ENCODE results near the gene MAP3K7CL.

Gene MAP3K7CL

DNA sequence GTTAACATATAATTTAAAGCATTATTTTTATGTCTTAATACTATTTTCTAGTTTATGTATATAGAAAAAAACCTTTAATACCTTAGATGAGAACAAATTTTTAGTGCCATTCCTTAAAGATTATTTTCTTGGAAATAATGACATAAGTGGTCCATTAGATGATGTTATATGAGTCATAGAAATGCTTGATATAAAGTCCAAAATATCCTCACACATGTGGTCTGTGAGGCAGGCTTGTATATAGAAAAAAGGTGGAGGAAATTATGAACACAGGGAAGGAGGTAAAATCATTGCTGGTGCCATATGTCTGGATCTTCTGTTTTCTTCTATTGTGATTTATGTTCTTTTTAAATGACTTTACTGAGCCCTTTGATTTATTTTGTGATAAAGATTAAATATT, 79.3 kb downstream of the MAP3K7CL start:
- ChIA-PET CTCF (interaction anchor here (0.6 kb wide), 1 partner anchor 133 kb away, joined by 4 read pairs; no protein-coding TSS in a partner anchor), POLR2A (no interaction called here)
- no peak for DNase-seq (ENCODE audit: extremely low spot score)
- TF ChIP-seq FOXA1 (IDR thresholded peaks at IDR 0.05) (no peak), TARDBP (IDR thresholded peaks at IDR 0.05) (no peak)

DNA sequence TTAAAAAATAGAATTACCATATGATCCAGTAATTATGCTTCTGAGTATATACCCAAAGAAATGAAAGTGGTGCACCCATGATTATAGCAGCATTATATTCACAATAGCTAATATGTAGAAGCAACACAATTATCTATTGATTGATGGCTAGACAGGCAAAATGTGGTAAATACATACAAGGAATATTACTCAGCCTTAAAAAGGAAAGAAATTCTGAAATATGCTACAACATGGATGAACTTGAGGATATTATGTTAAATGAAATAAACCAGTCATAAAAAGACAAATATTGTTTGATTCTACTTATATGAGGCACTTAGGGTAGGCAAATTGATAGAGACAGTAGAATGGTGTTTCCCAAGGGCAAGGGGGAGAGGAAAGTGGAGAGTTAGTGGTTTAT, 80.8 kb downstream of the MAP3K7CL start:
- DNase-seq (ENCODE audit: extremely low spot score) = no peak
- CTCF ChIA-PET = no interaction called here

DNA sequence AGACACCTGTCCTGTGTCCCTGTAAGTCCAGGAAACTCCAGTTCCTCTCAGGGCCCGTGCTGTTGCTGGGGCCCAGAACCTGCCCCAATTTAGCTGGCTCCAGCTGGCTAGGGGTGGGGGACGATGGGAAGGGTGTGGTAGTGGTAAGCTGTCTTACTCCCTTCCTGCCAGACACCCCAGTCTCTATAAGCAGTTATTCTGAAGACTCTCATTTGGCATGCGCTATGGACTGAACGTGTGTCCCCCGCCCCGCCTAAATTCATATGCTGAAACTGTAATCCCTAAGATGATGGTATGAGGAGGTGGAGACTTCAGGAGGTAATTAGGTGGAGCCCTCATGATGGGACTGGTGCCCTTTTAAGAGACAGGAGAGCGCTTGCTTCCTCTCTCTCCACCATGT, 82.0 kb downstream of the MAP3K7CL start:
- ChIA-PET CTCF (no interaction called here), POLR2A (no interaction called here)
- DNase-seq (ENCODE audit: extremely low spot score) = no peak
- TF ChIP-seq ELF4 (IDR thresholded peaks at IDR 0.05) (no peak), FOXK2 (IDR thresholded peaks at IDR 0.05) (no peak), ARNT (IDR thresholded peaks at IDR 0.05) (no peak), SUZ12 (IDR thresholded peaks at IDR 0.05) (no peak), L3MBTL2 (conservative IDR thresholded peaks at IDR 0.05) (no peak), CTBP1 (IDR thresholded peaks at IDR 0.05; ENCODE audit: borderline replicate concordance) (no peak)

More for the DNA sequence above, 80.8 kb downstream of the MAP3K7CL start:
- no peak for TF ChIP-seq CTBP1 (IDR thresholded peaks at IDR 0.05; ENCODE audit: borderline replicate concordance)
- no peak for TF ChIP-seq ZNF384 (IDR thresholded peaks at IDR 0.05)
- TF ChIP-seq FOXK2 (IDR thresholded peaks at IDR 0.05) = no peak
- TF ChIP-seq TARDBP (IDR thresholded peaks at IDR 0.05) = no peak
- no peak for TF ChIP-seq L3MBTL2 (conservative IDR thresholded peaks at IDR 0.05)
- TF ChIP-seq BHLHE40 (IDR thresholded peaks at IDR 0.05; ENCODE audit: borderline replicate concordance) = no peak
- no peak for TF ChIP-seq SUZ12 (IDR thresholded peaks at IDR 0.05)
- POLR2A ChIA-PET = no interaction called here

DNA sequence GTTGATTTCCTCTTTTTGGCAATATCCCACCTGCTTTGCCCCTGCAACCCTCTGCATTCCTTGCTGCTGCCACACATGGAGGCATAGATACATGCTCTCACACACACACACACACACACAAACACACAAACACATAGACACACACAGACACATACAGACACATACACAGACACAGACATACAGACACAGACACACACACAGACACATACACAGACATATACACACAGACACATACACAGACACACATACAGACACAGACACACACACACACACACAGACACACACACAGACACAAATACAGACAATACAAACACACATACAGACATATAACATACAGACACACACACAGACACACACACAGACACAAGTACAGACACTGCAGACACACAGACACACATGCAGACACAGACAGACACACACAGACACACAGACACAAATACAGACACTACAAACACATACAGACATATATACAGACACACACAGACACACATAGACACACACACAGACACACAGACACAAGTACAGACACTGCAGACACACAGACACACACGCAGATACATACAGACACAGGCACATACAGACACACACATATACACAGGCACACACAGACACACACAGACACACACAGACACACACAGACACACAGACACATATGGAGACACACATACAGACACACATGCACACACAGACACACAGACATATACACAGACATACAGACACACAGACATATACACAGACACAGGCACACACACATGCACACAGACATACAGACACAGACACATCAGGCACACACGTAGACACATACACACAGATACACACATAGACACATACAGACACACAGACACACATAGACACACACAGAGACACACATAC, 83.3 kb downstream of the MAP3K7CL start:
- TF ChIP-seq FOXK2 (IDR thresholded peaks at IDR 0.05) (no peak), FOXA1 (IDR thresholded peaks at IDR 0.05) (no peak), L3MBTL2 (conservative IDR thresholded peaks at IDR 0.05) (no peak), BHLHE40 (IDR thresholded peaks at IDR 0.05; ENCODE audit: borderline replicate concordance) (no peak), ARNT (IDR thresholded peaks at IDR 0.05) (no peak), HDGF (IDR thresholded peaks at IDR 0.05; ENCODE audit: borderline replicate concordance) (no peak), CTBP1 (IDR thresholded peaks at IDR 0.05; ENCODE audit: borderline replicate concordance) (no peak), SUZ12 (IDR thresholded peaks at IDR 0.05) (no peak), ELF4 (IDR thresholded peaks at IDR 0.05) (no peak), ZNF384 (IDR thresholded peaks at IDR 0.05) (no peak), FOXM1 (IDR thresholded peaks at IDR 0.05; ENCODE audit: borderline replicate concordance) (no peak), SP1 (IDR thresholded peaks at IDR 0.05) (no peak), TARDBP (IDR thresholded peaks at IDR 0.05) (no peak), LEF1 (IDR thresholded peaks at IDR 0.05; ENCODE audit: borderline replicate concordance) (no peak), NFRKB (IDR thresholded peaks at IDR 0.05) (no peak)
- TF ChIP-seq, protein P1, sequence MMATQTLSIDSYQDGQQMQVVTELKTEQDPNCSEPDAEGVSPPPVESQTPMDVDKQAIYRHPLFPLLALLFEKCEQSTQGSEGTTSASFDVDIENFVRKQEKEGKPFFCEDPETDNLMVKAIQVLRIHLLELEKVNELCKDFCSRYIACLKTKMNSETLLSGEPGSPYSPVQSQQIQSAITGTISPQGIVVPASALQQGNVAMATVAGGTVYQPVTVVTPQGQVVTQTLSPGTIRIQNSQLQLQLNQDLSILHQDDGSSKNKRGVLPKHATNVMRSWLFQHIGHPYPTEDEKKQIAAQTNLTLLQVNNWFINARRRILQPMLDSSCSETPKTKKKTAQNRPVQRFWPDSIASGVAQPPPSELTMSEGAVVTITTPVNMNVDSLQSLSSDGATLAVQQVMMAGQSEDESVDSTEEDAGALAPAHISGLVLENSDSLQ (IDR thresholded peaks at IDR 0.05) = no peak
- CTCF ChIA-PET = no interaction called here

DNA sequence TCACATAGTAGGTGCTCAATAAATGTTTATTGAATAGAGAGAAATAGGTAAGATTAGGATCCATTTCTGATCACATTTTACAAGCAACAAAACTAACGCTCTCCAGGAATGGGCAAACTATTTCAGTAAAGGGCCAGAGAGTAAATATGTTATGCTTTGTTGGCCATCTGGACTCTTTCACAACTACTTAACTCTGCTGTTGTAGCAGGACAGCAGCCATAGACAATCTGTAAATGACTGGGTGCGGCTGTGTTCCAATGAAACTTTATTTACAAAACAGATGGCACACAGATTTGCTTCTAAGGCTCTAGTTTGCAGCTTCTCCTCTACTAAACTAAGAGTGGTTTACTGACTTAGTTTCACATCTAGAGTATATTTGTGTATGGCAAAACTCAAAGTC, 85.3 kb downstream of the MAP3K7CL start:
- ChIA-PET CTCF (no interaction called here), POLR2A (no interaction called here)
- TF ChIP-seq HDGF (IDR thresholded peaks at IDR 0.05; ENCODE audit: borderline replicate concordance) (no peak), NFRKB (IDR thresholded peaks at IDR 0.05) (no peak), ZNF384 (IDR thresholded peaks at IDR 0.05) (no peak), L3MBTL2 (conservative IDR thresholded peaks at IDR 0.05) (no peak), SUZ12 (IDR thresholded peaks at IDR 0.05) (no peak), ELF4 (IDR thresholded peaks at IDR 0.05) (no peak), FOXM1 (IDR thresholded peaks at IDR 0.05; ENCODE audit: borderline replicate concordance) (no peak), CTBP1 (IDR thresholded peaks at IDR 0.05; ENCODE audit: borderline replicate concordance) (no peak), TARDBP (IDR thresholded peaks at IDR 0.05) (no peak), ARNT (IDR thresholded peaks at IDR 0.05) (no peak), FOXK2 (IDR thresholded peaks at IDR 0.05) (no peak)
- TF ChIP-seq, protein P1 (IDR thresholded peaks at IDR 0.05) = no peak
- no peak for DNase-seq (ENCODE audit: extremely low spot score)

More for the DNA sequence above, 83.3 kb downstream of the MAP3K7CL start:
- POLR2A ChIA-PET = no interaction called here
- DNase-seq (ENCODE audit: extremely low spot score) = no peak

DNA sequence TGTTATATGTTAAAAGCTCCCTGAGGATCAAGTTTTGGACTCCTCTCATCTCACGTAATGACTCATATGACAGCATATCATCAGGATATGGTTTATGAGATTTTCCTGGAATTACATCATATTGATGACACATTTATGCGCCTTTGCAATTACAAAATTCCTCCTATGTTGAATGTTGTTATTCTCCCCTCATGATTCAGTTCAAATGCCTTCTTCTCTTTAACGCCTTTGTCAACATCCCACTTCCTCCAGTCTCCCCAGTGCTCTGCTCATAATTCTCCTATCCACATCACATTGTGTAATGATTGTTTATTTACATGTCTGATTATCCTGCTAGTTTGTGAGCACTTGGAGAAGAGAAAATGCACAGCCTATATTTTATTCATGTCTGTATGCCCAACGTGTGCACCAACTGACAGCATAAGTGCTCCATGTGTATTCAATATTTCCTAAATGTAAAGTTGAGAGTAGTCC, 87.4 kb downstream of the MAP3K7CL start:
- TF ChIP-seq BHLHE40 (IDR thresholded peaks at IDR 0.05; ENCODE audit: borderline replicate concordance) = no peak
- TF ChIP-seq L3MBTL2 (conservative IDR thresholded peaks at IDR 0.05) = no peak
- no peak for TF ChIP-seq NFRKB (IDR thresholded peaks at IDR 0.05)
- TF ChIP-seq FOXK2 (IDR thresholded peaks at IDR 0.05) = no peak
- TF ChIP-seq SUZ12 (IDR thresholded peaks at IDR 0.05) = no peak
- no peak for TF ChIP-seq SP1 (IDR thresholded peaks at IDR 0.05)
- TF ChIP-seq, protein P1 (IDR thresholded peaks at IDR 0.05) = peak; percentile 47
- no peak for TF ChIP-seq ZNF384 (IDR thresholded peaks at IDR 0.05)
- TF ChIP-seq ELF4 (IDR thresholded peaks at IDR 0.05) = no peak
- 0 out of 2 replicates have a peak, but pooled peaks have one; percentile 17 for TF ChIP-seq CTBP1 (IDR thresholded peaks at IDR 0.05; ENCODE audit: borderline replicate concordance)
- TF ChIP-seq TARDBP (IDR thresholded peaks at IDR 0.05) = no peak
- no peak for TF ChIP-seq FOXA1 (IDR thresholded peaks at IDR 0.05)
- TF ChIP-seq HDGF (IDR thresholded peaks at IDR 0.05; ENCODE audit: borderline replicate concordance) = no peak
- TF ChIP-seq ARNT (IDR thresholded peaks at IDR 0.05) = no peak
- CTCF ChIA-PET = no interaction called here
- POLR2A ChIA-PET = no interaction called here
- no peak for DNase-seq (ENCODE audit: extremely low spot score)

Data from HEK293T (cell line).